Measurements from ENCODE around the gene DOCK7.
"Not testable (repeated sequence)": the region's sequence is repeated elsewhere in the genome, so short reads cannot be mapped to it uniquely, and the experiment has no call there.

The DOCK7 gene

GRCh38 chr1:62686822-62687221 lies 1.4 kb downstream of the DOCK7 start:
- H3K36me3 ChIP-seq (ENCODE audit: control insufficient read depth in 1 of 2, insufficient read depth in 2 of 2, low read depth in 1 of 2, low read length in 2 of 2), result no peaks in the 10 kb centered on the region
- H2BK120ac ChIP-seq (ENCODE audit: low read depth, low read length), result no peak overlapping the region
- no peak for DNase-seq
- H3K4me1 ChIP-seq (ENCODE audit: control insufficient read depth, insufficient read depth, low read depth, low read length), result peaks cover 12% of the 10 kb centered on the region
- H4K91ac ChIP-seq (ENCODE audit: low read length), result no peak overlapping the region
- peak overlapping the region; percentile 90 for H3K9ac ChIP-seq (ENCODE audit: low read length)
- H2BK15ac ChIP-seq (ENCODE audit: low read depth, poor library complexity, severe bottlenecking), result no peak overlapping the region
- H3K9me3 ChIP-seq (ENCODE audit: control insufficient read depth, low read length), result no peaks in the 10 kb centered on the region
- H2BK12ac ChIP-seq (ENCODE audit: low read length in 2 of 2), result no peak overlapping the region
- peaks cover 1% of the 10 kb centered on the region for H3K79me1 ChIP-seq (replicated peaks; ENCODE audit: low read length, poor library complexity, severe bottlenecking)
- no peak overlapping the region for H2BK5ac ChIP-seq (ENCODE audit: low read depth, low read length, poor library complexity, severe bottlenecking)
- no peak overlapping the region for H3K23ac ChIP-seq (ENCODE audit: low read length in 2 of 2)
- H2AFZ ChIP-seq (ENCODE audit: low read depth, low read length), result no peak overlapping the region
- H3K18ac ChIP-seq (ENCODE audit: low read depth in 1 of 2, low read length in 2 of 2), result no peak overlapping the region
- peak overlapping the region; percentile 32 for H3K4me2 ChIP-seq (ENCODE audit: low read length, poor library complexity, severe bottlenecking)
- H2AK5ac ChIP-seq (ENCODE audit: low read length, severe bottlenecking), result no peak overlapping the region
- H3K27me3 ChIP-seq (ENCODE audit: control insufficient read depth in 1 of 2, insufficient read depth in 1 of 2, low read length in 2 of 2), result no peaks in the 10 kb centered on the region
- H3K4ac ChIP-seq (ENCODE audit: low read depth in 1 of 2, low read length in 2 of 2), result no peak overlapping the region
- peak overlapping the region in 1 of 2 experiments; percentile 92 for H3K4me3 ChIP-seq (ENCODE audit: insufficient read depth in 1 of 2, low read depth in 1 of 2, low read length in 2 of 2)
- H3K27ac ChIP-seq (ENCODE audit: low read length, poor library complexity, severe bottlenecking), result no peak overlapping the region
- no peak overlapping the region for H4K8ac ChIP-seq (ENCODE audit: low read length)
- WGBS, result 89% methylated on average over 5 of the region's 7 CpGs
- no peak overlapping the region for H3K14ac ChIP-seq (ENCODE audit: low read length in 2 of 2)

- Histone ChIP-seq H3K4me3 (ENCODE audit: insufficient read depth in 1 of 2, low read depth in 1 of 2, low read length in 2 of 2) (peak overlapping the region in 1 of 2 experiments; percentile 51), H2BK12ac (ENCODE audit: low read length in 2 of 2) (no peak overlapping the region), H3K23ac (ENCODE audit: low read length in 2 of 2) (no peak overlapping the region), H3K9me3 (ENCODE audit: control insufficient read depth, low read length) (no peaks in the 10 kb centered on the region), H3K79me1 (replicated peaks; ENCODE audit: low read length, poor library complexity, severe bottlenecking) (no peaks in the 10 kb centered on the region), H2BK5ac (ENCODE audit: low read depth, low read length, poor library complexity, severe bottlenecking) (no peak overlapping the region), H2AFZ (ENCODE audit: low read depth, low read length) (no peak overlapping the region), H4K8ac (ENCODE audit: low read length) (no peak overlapping the region), H3K27me3 (ENCODE audit: control insufficient read depth in 1 of 2, insufficient read depth in 1 of 2, low read length in 2 of 2) (no peaks in the 10 kb centered on the region), H3K27ac (ENCODE audit: low read length, poor library complexity, severe bottlenecking) (no peak overlapping the region), H3K14ac (ENCODE audit: low read length in 2 of 2) (no peak overlapping the region), H2BK120ac (ENCODE audit: low read depth, low read length) (no peak overlapping the region), H3K4me2 (ENCODE audit: low read length, poor library complexity, severe bottlenecking) (no peak overlapping the region), H3K4me1 (ENCODE audit: control insufficient read depth, insufficient read depth, low read depth, low read length) (peaks cover 9% of the 10 kb centered on the region), H2AK5ac (ENCODE audit: low read length, severe bottlenecking) (no peak overlapping the region), H3K36me3 (ENCODE audit: control insufficient read depth in 1 of 2, insufficient read depth in 2 of 2, low read depth in 1 of 2, low read length in 2 of 2) (no peaks in the 10 kb centered on the region), H2BK15ac (ENCODE audit: low read depth, poor library complexity, severe bottlenecking) (no peak overlapping the region), H3K4ac (ENCODE audit: low read depth in 1 of 2, low read length in 2 of 2) (no peak overlapping the region), H3K18ac (ENCODE audit: low read depth in 1 of 2, low read length in 2 of 2) (no peak overlapping the region), H3K9ac (ENCODE audit: low read length) (peak overlapping the region; percentile 45), H4K91ac (ENCODE audit: low read length) (no peak overlapping the region)
- 93% methylated on average over 3 of the region's 3 CpGs for WGBS
- DNase-seq, result no peak
Observed at GRCh38 chr1:62685431-62685859, 2.7 kb downstream of the DOCK7 start.

- no peaks in the 10 kb centered on the region for H3K9me3 ChIP-seq (ENCODE audit: control insufficient read depth, low read length)
- H3K4me3 ChIP-seq (ENCODE audit: insufficient read depth in 1 of 2, low read depth in 1 of 2, low read length in 2 of 2), result no peak overlapping the region
- no peak overlapping the region for H2BK15ac ChIP-seq (ENCODE audit: low read depth, poor library complexity, severe bottlenecking)
- H3K18ac ChIP-seq (ENCODE audit: low read depth in 1 of 2, low read length in 2 of 2), result no peak overlapping the region
- H3K23ac ChIP-seq (ENCODE audit: low read length in 2 of 2), result no peak overlapping the region
- peaks cover 7% of the 10 kb centered on the region for H3K4me1 ChIP-seq (ENCODE audit: control insufficient read depth, insufficient read depth, low read depth, low read length)
- H3K36me3 ChIP-seq (ENCODE audit: control insufficient read depth in 1 of 2, insufficient read depth in 2 of 2, low read depth in 1 of 2, low read length in 2 of 2), result no peaks in the 10 kb centered on the region
- H3K27ac ChIP-seq (ENCODE audit: low read length, poor library complexity, severe bottlenecking), result no peak overlapping the region
- H3K4ac ChIP-seq (ENCODE audit: low read depth in 1 of 2, low read length in 2 of 2), result no peak overlapping the region
- H2AFZ ChIP-seq (ENCODE audit: low read depth, low read length), result no peak overlapping the region
- H3K9ac ChIP-seq (ENCODE audit: low read length), result no peak overlapping the region
- no peak overlapping the region for H2BK120ac ChIP-seq (ENCODE audit: low read depth, low read length)
- H4K91ac ChIP-seq (ENCODE audit: low read length), result no peak overlapping the region
- no peak overlapping the region for H2BK5ac ChIP-seq (ENCODE audit: low read depth, low read length, poor library complexity, severe bottlenecking)
- no peak overlapping the region for H3K4me2 ChIP-seq (ENCODE audit: low read length, poor library complexity, severe bottlenecking)
- H2AK5ac ChIP-seq (ENCODE audit: low read length, severe bottlenecking), result no peak overlapping the region
- H4K8ac ChIP-seq (ENCODE audit: low read length), result no peak overlapping the region
- H3K14ac ChIP-seq (ENCODE audit: low read length in 2 of 2), result no peak overlapping the region
- no peaks in the 10 kb centered on the region for H3K27me3 ChIP-seq (ENCODE audit: control insufficient read depth in 1 of 2, insufficient read depth in 1 of 2, low read length in 2 of 2)
- no peak overlapping the region for H2BK12ac ChIP-seq (ENCODE audit: low read length in 2 of 2)
- no peak for DNase-seq
- no peaks in the 10 kb centered on the region for H3K79me1 ChIP-seq (replicated peaks; ENCODE audit: low read length, poor library complexity, severe bottlenecking)
Observed at GRCh38 chr1:62682531-62682930, 5.7 kb downstream of the DOCK7 start.

- H3K9ac ChIP-seq (ENCODE audit: low read length); H2BK5ac ChIP-seq (ENCODE audit: low read depth, low read length, poor library complexity, severe bottlenecking); H3K4ac ChIP-seq (ENCODE audit: low read depth in 1 of 2, low read length in 2 of 2); H3K79me1 ChIP-seq (replicated peaks; ENCODE audit: low read length, poor library complexity, severe bottlenecking); H3K4me2 ChIP-seq (ENCODE audit: low read length, poor library complexity, severe bottlenecking); H3K4me3 ChIP-seq (ENCODE audit: insufficient read depth in 1 of 2, low read depth in 1 of 2, low read length in 2 of 2); H3K27me3 ChIP-seq (ENCODE audit: control insufficient read depth in 1 of 2, insufficient read depth in 1 of 2, low read length in 2 of 2); H3K14ac ChIP-seq (ENCODE audit: low read length in 2 of 2); H3K18ac ChIP-seq (ENCODE audit: low read depth in 1 of 2, low read length in 2 of 2); H2AFZ ChIP-seq (ENCODE audit: low read depth, low read length); H3K9me3 ChIP-seq (ENCODE audit: control insufficient read depth, low read length); H3K23ac ChIP-seq (ENCODE audit: low read length in 2 of 2); DNase-seq; H4K8ac ChIP-seq (ENCODE audit: low read length); H3K27ac ChIP-seq (ENCODE audit: low read length, poor library complexity, severe bottlenecking); H3K4me1 ChIP-seq (ENCODE audit: control insufficient read depth, insufficient read depth, low read depth, low read length); H2BK120ac ChIP-seq (ENCODE audit: low read depth, low read length); H2BK12ac ChIP-seq (ENCODE audit: low read length in 2 of 2); H3K36me3 ChIP-seq (ENCODE audit: control insufficient read depth in 1 of 2, insufficient read depth in 2 of 2, low read depth in 1 of 2, low read length in 2 of 2); H2BK15ac ChIP-seq (ENCODE audit: low read depth, poor library complexity, severe bottlenecking); H4K91ac ChIP-seq (ENCODE audit: low read length); H2AK5ac ChIP-seq (ENCODE audit: low read length, severe bottlenecking): not testable (repeated sequence)
- 89% methylated on average over 1 of the region's 2 CpGs for WGBS
Observed at GRCh38 chr1:62680992-62681391, 7.2 kb downstream of the DOCK7 start.

Data from mesenchymal stem cell (in vitro differentiated cells and primary cell).